Hepatocyte (in vitro differentiated cells): Measurements from ENCODE around the gene CBLL2.

Source experiments
- CTCF ChIP-seq: fragments of 200-600 bp; sonication (generic); IDR thresholded peaks from 2 replicates; pipeline ENCODE4 v1.5.1; 2016; ENCODE audit warnings: antibody characterized with exemption, mild to moderate bottlenecking; ENCODE audit not compliant: poor library complexity
- EZH2phosphoT487 ChIP-seq: fragments of 200-600 bp; sonication (generic); IDR thresholded peaks from one replicate; pipeline ENCODE4 v1.6.1; 2018; ENCODE audit warnings: antibody characterized with exemption, mild to moderate bottlenecking, low read depth, moderate library complexity; ENCODE audit not compliant: unreplicated experiment, severe bottlenecking

DNA sequence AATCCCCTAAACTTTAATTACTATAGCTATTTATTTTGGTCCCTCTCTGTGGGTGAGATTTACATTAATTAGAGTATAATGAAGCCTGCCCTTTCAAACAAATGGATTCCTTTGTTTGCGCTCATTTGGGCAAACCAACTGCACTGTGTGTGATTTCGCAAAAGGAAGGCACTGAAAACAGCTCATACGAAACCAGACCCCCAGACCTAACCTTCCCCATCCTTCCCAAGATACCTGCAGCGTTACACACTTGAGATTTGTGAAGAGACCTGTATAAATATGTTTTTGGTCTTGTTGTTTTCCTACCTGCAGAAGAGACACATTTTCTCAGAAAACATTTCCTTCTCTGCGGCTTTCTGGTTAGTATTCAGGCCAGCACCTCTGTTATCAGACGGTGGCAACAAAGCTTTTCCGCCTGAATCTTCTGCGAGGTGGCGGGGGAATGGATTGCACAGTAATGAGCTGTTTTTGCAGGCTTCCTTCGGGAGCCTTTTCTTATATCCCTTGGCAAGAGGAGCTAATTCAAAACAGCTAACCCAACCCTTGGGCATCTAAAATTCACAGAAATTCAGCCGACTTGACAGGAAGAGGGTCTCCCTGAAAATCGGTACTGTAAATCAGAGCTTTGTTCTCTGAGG, 47.6 kb downstream of the CBLL2 start:
- no peak for TF ChIP-seq CTCF
- TF ChIP-seq EZH2phosphoT487 = no peak
